ENCODE results near the gene RAI1.

GRCh38 chr17:17725011-17725751 is 43.9 kb downstream of the RAI1 start:
- TF ChIP-seq CTCF (IDR thresholded peaks at IDR 0.05; ENCODE audit: insufficient read depth, low read depth, low read length) (no peak), EZH2 (IDR thresholded peaks at IDR 0.05; ENCODE audit: insufficient read depth, low read length) (no peak)
